ENCODE results near the gene MLXIPL. TPM values are rescaled to one million over a fixed set of nuclear protein-coding genes. Genes with fewer than 3 reads are reported as not detected.

The MLXIPL gene
- total RNA-seq, 4 donors from 2014 or later: 38.6 to 385 (median 85.1) TPM

DNA sequence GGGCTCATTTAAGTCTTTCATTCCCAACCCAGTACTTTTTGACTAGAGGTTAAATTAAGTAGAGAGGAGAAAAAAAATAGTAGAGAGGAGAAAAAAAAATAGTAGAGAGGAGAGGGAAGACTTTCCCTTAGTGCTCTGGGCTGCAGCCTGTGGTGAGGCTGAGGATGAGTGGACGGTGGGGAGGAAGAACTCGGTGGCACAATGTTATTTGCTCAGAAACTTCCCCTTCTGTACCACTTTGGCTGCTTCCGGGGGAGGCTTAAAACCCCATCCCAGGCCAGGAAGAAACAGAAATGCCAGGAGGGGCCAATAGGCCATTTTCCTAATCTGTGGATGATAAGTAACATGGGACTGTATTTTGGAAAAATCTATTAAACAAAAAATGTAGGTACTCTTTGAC is 14.6 kb upstream of the MLXIPL start:
- TF ChIP-seq, protein P1, sequence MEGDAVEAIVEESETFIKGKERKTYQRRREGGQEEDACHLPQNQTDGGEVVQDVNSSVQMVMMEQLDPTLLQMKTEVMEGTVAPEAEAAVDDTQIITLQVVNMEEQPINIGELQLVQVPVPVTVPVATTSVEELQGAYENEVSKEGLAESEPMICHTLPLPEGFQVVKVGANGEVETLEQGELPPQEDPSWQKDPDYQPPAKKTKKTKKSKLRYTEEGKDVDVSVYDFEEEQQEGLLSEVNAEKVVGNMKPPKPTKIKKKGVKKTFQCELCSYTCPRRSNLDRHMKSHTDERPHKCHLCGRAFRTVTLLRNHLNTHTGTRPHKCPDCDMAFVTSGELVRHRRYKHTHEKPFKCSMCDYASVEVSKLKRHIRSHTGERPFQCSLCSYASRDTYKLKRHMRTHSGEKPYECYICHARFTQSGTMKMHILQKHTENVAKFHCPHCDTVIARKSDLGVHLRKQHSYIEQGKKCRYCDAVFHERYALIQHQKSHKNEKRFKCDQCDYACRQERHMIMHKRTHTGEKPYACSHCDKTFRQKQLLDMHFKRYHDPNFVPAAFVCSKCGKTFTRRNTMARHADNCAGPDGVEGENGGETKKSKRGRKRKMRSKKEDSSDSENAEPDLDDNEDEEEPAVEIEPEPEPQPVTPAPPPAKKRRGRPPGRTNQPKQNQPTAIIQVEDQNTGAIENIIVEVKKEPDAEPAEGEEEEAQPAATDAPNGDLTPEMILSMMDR (IDR thresholded peaks at IDR 0.05; ENCODE audit: low read depth): no peak

DNA sequence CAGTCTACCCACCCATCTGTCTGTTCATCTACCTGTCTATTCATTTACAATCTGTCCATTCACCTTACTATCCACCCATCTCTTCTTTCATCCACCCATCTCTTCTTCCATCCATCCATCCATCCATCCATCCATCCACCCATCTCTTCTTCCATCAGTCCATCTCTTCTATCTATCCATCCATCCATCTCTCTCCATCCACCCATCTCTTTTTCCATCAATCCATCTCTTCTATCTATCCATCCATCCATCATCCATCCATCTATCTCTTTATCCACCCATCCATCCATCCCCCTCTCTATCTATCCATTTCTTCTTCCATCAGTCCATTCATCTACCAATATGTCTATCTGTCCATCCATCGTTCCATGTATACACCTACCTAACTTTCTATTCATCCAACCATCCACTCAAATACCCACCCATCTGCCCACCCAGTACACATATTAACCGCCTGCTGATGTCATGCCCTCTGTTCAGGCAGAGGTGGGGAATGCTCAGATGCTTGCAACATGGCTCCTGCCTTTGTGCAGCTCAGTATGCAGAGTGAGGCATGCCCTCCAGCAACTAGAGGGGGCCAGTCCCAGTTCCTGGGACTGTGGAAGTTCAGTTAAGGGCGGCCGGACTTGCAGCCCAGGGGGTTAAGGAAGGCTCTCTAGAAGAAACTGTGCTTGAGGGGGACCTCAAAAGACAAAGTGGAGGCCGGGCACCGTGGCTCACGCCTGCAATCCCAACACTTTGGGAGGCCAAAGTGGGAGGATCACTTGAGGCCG is 11.3 kb upstream of the MLXIPL start:
- TF ChIP-seq, protein P1 (IDR thresholded peaks at IDR 0.05; ENCODE audit: low read depth): no peak

DNA sequence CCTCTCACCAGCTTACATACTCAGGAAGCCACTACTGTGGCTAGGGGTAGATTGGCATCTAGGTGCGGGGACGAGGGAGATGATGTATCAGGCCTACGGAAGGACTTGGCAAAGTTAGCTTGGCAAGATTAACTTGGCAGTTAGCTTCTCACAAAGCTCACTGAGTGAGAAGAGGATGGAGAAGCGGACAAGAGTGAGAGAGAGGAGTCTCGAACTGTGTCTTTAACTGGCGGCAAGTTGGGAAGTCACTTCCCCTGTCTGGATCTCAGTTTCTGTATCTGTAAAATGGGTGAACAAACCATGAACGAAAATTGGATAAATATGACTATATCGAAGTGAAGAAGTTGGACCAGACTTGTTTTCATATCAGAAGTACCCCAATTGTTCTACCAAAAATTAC is 9.5 kb upstream of the MLXIPL start:
- TF ChIP-seq, protein P1 (IDR thresholded peaks at IDR 0.05; ENCODE audit: low read depth): no peak

DNA sequence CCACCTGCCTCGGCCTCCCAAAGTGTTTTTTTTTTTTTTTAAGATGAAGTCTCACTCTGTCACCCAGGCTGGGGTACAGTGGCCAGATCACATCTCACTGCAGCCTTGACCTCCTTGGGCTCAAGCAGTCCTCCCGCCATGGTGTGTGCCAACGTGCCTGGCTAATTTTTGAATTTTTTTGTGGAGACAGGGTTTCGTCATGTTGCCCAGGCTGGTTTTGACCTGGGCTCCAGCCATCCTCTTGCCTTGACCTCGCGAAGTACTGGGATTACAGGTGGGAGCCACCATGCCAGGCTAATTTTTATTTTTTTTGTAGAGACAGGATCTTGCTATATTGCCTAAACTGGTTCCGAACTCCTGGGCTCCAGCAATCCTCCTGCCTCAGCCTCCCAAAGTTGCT is 9.0 kb upstream of the MLXIPL start:
- TF ChIP-seq, protein P1 (IDR thresholded peaks at IDR 0.05; ENCODE audit: low read depth): no peak

DNA sequence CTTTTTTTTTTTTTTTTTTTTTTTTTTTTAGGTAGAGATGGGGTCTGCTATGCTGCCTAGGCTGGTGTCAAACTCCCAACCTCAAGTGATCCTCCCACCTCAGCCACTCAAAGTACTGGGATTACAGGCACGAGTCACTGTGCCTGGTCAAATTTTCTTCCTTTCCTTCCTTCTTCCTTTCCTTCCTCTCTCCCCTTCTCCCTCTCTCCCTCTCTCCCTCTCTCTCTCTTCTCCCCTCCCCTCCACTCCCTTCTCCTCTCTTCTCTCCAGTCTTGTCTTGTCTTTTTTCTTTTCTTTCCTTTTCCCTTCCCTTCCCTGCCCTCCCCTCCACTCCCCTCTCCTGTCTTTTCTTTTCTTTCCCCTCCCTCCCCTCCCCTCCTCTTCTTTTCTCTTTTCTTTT is 7.2 kb upstream of the MLXIPL start:
- TF ChIP-seq, protein P1 (IDR thresholded peaks at IDR 0.05; ENCODE audit: low read depth): no peak

DNA sequence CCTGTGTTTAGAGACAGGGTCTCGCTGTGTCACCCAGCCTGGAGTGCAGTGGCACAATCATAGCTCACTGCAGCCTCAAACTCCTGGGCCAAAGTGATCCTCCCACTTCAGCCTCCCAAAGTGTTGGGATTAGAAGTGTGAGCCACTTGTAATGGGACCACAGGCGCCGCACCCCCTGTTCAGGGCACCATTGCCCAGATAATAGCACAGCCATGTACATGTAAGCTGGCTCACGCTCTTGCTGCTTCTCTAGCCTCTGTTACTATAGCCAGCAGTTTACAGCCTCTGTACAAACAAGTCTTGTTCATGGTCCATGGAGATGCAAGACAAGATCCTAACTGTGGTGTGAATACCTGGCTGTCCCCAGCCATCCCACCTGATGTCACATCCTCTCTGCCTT is 4.2 kb upstream of the MLXIPL start:
- TF ChIP-seq, protein P1 (IDR thresholded peaks at IDR 0.05; ENCODE audit: low read depth): no peak

DNA sequence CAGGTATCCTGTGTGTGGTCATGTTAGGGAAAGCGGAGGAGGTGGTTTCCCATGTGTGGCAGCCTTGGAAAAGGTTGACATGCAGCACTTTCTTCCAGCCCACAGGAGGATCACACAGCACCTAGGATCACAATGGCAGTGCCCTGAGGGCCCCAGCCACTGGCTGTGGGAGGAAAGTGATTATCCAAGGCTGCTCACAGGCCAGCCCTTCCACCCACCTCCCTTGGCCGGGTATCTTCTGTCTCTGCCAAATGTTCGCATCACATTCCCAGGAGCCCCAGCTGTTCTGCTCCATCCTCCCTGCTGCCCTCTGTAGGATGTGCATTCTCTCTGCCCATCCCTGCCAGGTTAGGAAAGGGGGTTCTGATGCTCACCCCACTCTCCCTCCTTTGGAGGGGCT is 2.5 kb upstream of the MLXIPL start:
- TF ChIP-seq, protein P1 (IDR thresholded peaks at IDR 0.05; ENCODE audit: low read depth): no peak

All from subcutaneous adipose tissue (tissue), 4 donors.